Sigmoid colon (tissue), 7 donors: ENCODE results near the gene NOX3. TPM values are rescaled to one million over a fixed set of nuclear protein-coding genes. Genes with fewer than 3 reads are reported as not detected.
A peak's percentile ranks its signal among the peaks of the same experiment; 100 is the strongest.

Source experiments
- DNase-seq: peaks from one replicate; pipeline ENCODE4 v3.0.0-alpha.2; 2019
- H3K27ac ChIP-seq, 4 donors: fragments of 200-600 bp; sonication (generic); one replicate each; pipeline ENCODE4 v1.5.1; 2016 to 2019; ENCODE audit warnings: mild to moderate bottlenecking in 1 of 4
- H3K27me3 ChIP-seq, 3 donors: fragments of 200-600 bp; sonication (generic); one replicate each; pipeline ENCODE4 v1.5.1; 2019; ENCODE audit warnings: mild to moderate bottlenecking in 1 of 3
- H3K36me3 ChIP-seq, 4 donors: fragments of 200-600 bp; sonication (generic); one replicate each; pipeline ENCODE4 v1.5.1; 2016 to 2019
- H3K4me1 ChIP-seq, 4 donors: fragments of 200-600 bp; sonication (generic); one replicate each; pipeline ENCODE4 v1.5.1; 2017 to 2019
- H3K4me3 ChIP-seq, 4 donors: fragments of 200-600 bp; sonication (generic); one replicate each; pipeline ENCODE4 v1.5.1; 2017 to 2019; ENCODE audit warnings: mild to moderate bottlenecking in 2 of 4, moderate library complexity in 1 of 4
- H3K9me3 ChIP-seq, 4 donors: fragments of 200-600 bp in 3 of 4; sonication (generic) in 3 of 4; one replicate each; pipeline versions ENCODE4 v1.5.1 to v1.6.1; 2013 to 2019
- EP300 ChIP-seq, 4 donors: sonication (generic); formaldehyde crosslinking; IDR thresholded peaks; one replicate each; pipeline ENCODE4 v1.6.1; 2017; ENCODE audit warnings: antibody characterized with exemption in 4 of 4
- POLR2A ChIP-seq, 2 donors: fragments of 450-650 bp; IDR thresholded peaks; one replicate each; pipeline ENCODE4 v1.6.1; 2016; ENCODE audit warnings: antibody characterized with exemption in 2 of 2, mild to moderate bottlenecking in 2 of 2, moderate library complexity in 2 of 2
- POLR2AphosphoS5 ChIP-seq, 4 donors: sonication (generic); formaldehyde crosslinking; IDR thresholded peaks; one replicate each; pipeline ENCODE4 v1.6.1; 2017; ENCODE audit warnings: antibody characterized with exemption in 4 of 4
- WGBS, 2 donors: extraction: QIAGEN DNeasy Blood & Tissue Kit; methylation state at CpG; one replicate each; pipeline ENCODE4 v1.1.7; 2013; 5-methylcytosine and 5-hydroxymethylcytosine counted together
- intact Hi-C: fragments of 100-400 bp; cut with DNase I; formaldehyde crosslinking; loops from one replicate; pipeline ENCODE4 v1.15.1; 2023
- polyA plus RNA-seq, 3 donors: library from polyadenylated mRNA; stranded (reverse); fragments of 200-250 nt; gene quantifications; one replicate each; pipeline ENCODE4 v1.2.3, GENCODE V29; 2013
- total RNA-seq, 4 donors: library from RNA; depleted of rRNA; stranded (reverse); fragments of >200 nt; gene quantifications; one replicate each; pipeline ENCODE4 v1.1.0, GENCODE V29; 2016
- TF ChIP-seq, protein P1 (sequence below), 4 experiments: fragments of 450-650 bp in 3 of 4; fragments of 200-600 bp in 1 of 4; IDR thresholded peaks; one replicate each; pipeline ENCODE4 v1.5.1; 2016 to 2019; ENCODE audit warnings: antibody characterized with exemption in 4 of 4, mild to moderate bottlenecking in 3 of 4, moderate library complexity in 2 of 4
- donor health status: healthy with polysubstance abuse.
- donor health status: Bipolar disorder and iron deficiency.
- donor health status: healthy.

The NOX3 gene
- total and polyA plus RNA-seq, 7 donors = not detected

DNA sequence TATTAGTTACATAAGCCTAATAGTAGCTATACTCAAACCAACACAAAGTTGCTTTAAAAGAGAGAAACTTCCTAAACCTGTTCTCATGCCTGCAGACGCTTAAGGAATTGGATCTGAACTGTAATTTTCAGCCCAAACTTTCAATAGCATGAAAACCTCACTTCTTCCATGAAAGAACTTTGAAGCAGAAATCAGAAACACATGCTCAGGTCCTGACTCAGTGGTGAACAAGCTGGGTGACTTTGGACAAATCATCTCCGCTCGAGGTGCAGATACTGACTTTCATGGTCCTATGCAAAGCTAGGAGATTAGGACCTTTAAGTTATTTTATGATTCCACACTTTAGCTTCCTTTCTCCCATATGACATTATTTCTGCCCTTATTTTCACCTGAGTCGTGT is 36.5 kb downstream of the NOX3 start:
- Histone ChIP-seq H3K9me3 (no peaks in the 10 kb centered on the region), H3K27ac (no peak overlapping the region), H3K27me3 (no peaks in the 10 kb centered on the region), H3K4me1 (peaks cover 0 to 21% (median 17%) of the 10 kb centered on the region in 4 donors), H3K36me3 (no peaks in the 10 kb centered on the region), H3K4me3 (no peak overlapping the region)
- WGBS, 2 donors = 85 to 90% methylated on average over 4 of the region's 4 CpGs
- intact Hi-C loops = no loop called here
- TF ChIP-seq EP300 (IDR thresholded peaks at IDR 0.05) = no peak
- no peak for TF ChIP-seq POLR2AphosphoS5 (IDR thresholded peaks at IDR 0.05)
- TF ChIP-seq, protein P1, sequence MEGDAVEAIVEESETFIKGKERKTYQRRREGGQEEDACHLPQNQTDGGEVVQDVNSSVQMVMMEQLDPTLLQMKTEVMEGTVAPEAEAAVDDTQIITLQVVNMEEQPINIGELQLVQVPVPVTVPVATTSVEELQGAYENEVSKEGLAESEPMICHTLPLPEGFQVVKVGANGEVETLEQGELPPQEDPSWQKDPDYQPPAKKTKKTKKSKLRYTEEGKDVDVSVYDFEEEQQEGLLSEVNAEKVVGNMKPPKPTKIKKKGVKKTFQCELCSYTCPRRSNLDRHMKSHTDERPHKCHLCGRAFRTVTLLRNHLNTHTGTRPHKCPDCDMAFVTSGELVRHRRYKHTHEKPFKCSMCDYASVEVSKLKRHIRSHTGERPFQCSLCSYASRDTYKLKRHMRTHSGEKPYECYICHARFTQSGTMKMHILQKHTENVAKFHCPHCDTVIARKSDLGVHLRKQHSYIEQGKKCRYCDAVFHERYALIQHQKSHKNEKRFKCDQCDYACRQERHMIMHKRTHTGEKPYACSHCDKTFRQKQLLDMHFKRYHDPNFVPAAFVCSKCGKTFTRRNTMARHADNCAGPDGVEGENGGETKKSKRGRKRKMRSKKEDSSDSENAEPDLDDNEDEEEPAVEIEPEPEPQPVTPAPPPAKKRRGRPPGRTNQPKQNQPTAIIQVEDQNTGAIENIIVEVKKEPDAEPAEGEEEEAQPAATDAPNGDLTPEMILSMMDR (IDR thresholded peaks at IDR 0.05) = no peak
- no peak for TF ChIP-seq POLR2A (IDR thresholded peaks at IDR 0.05)
- no peak for DNase-seq

DNA sequence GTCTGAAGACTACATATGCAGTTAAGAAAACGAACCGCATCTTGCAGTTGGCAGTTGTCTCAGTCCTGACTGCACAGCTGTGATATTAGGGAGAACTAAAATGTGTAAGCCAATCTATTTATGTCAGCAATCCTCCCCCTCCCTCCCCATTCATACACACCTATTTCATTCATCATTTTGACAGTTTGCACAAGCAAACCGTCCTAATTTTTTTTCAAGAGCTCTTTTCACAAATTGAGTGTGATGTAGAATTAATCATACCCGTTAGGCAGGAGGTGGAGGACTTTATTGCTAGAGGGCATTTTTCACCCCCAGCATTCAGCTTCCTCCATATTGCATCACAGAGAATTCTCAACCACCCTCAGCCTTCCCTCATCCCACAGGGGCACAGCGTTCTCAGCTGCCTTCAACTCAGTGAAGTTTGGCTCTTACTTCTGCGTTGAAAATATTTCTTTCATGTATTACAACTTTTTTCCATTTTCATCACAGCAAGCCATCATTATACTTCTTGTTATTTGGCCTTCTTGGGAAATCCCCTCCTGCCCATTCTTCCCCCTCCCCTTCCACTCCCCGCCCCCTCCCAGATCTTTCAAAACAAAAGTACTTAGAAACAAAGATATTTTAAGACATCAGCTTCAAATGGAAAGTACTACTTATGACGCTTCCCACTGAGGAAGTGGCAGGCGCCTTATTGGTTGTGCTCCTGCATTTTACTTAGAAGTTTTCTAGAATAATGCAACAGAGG is 37.5 kb downstream of the NOX3 start:
- Histone ChIP-seq H3K27me3 (no peaks in the 10 kb centered on the region), H3K4me3 (peak overlapping the region in 2 of 4 donors; percentile 2 to 8), H3K36me3 (no peaks in the 10 kb centered on the region), H3K27ac (peak overlapping the region in 3 of 4 donors; percentile 11 to 59 (median 35)), H3K4me1 (peaks cover 0 to 21% (median 17%) of the 10 kb centered on the region in 4 donors), H3K9me3 (no peaks in the 10 kb centered on the region)
- WGBS, 2 donors = 27 to 68% methylated on average over 9 of the region's 9 CpGs
- intact Hi-C loops = no loop called here
- no peak for DNase-seq
- peak in 2 of 4 donors; percentile 3 for TF ChIP-seq POLR2AphosphoS5 (IDR thresholded peaks at IDR 0.05)
- TF ChIP-seq POLR2A (IDR thresholded peaks at IDR 0.05) = no peak

DNA sequence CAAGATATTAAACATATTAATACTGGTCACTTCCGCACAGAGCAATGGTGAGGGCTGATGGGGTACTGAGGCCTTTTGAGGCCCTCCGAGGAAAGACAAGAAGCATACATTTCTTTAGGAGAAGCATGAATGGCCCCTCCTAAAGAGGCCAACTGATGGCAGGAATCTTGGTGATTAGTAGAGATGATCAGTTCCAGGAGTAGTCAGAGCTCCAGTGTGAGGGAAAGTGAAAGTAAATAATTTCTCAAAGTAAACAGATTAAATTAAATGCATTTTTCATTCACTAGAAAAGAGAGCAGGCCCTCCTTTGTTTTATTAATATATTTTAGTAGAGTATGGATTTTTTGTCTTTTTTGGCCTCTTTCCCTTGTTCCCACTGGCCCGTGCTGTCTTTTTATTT is 38.2 kb downstream of the NOX3 start:
- H3K36me3 ChIP-seq = no peaks in the 10 kb centered on the region
- H3K27ac ChIP-seq = peak overlapping the region in 1 of 4 donors; percentile 59
- H3K27me3 ChIP-seq = no peaks in the 10 kb centered on the region
- intact Hi-C loops = no loop called here
- no peak for DNase-seq
- H3K9me3 ChIP-seq = no peaks in the 10 kb centered on the region
- 80 to 82% methylated on average over 3 of the region's 3 CpGs for whole genome bisulfite sequencing, 2 donors
- no peak overlapping the region for H3K4me3 ChIP-seq
- H3K4me1 ChIP-seq = peaks cover 0 to 21% (median 17%) of the 10 kb centered on the region in 4 donors
- TF ChIP-seq EP300 (IDR thresholded peaks at IDR 0.05) (no peak), POLR2AphosphoS5 (IDR thresholded peaks at IDR 0.05) (no peak), POLR2A (IDR thresholded peaks at IDR 0.05) (no peak)
- TF ChIP-seq, protein P1 (IDR thresholded peaks at IDR 0.05) = no peak

DNA sequence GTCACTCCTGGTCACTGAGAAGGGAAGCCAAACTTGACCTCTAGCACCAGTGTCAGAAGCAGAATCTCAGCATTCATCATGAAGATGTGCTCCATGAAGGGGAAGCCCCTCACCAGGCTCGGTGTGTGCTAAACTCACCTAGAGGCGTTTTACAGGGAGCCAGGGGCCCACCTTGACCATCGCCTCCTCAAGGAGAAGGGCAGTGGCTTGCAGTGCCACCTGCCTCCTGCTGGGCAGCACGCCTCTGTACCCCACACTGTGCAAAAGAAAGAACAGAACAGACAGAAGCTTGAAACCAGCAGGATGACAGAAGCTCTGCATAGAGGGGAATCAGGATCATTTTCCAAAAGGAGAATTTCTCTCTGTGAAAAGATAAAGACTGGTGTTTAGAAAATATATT is 39.7 kb downstream of the NOX3 start:
- intact Hi-C loops = no loop called here
- WGBS, 2 donors = 90 to 92% methylated on average over 4 of the region's 4 CpGs
- Histone ChIP-seq H3K27ac (no peak overlapping the region), H3K36me3 (no peaks in the 10 kb centered on the region), H3K4me1 (peaks cover 0 to 21% (median 17%) of the 10 kb centered on the region in 4 donors), H3K4me3 (no peak overlapping the region), H3K9me3 (no peaks in the 10 kb centered on the region), H3K27me3 (no peaks in the 10 kb centered on the region)
- DNase-seq = no peak
- TF ChIP-seq POLR2AphosphoS5 (IDR thresholded peaks at IDR 0.05) (no peak), EP300 (IDR thresholded peaks at IDR 0.05) (no peak), POLR2A (IDR thresholded peaks at IDR 0.05) (no peak)
- TF ChIP-seq, protein P1 (IDR thresholded peaks at IDR 0.05) = no peak

DNA sequence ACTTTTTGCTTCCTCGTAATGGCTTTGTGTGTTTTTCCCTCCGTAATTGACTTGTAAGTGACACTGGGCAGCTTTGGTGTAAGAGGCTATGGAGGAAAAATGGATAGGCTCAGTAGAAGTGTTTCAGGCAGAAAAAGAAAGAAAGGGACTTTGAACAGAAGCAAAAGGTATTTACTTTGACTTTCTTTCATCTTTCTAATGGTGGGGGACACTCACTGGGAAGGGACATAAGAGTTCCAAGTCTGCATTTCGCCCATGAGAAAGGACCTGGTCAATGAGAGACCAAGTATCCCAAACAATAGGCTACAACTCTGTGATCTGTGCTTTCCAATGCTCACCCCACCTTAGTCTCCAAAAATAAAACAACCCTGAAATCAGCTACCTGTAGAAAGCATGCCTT is 41.6 kb downstream of the NOX3 start:
- no peaks in the 10 kb centered on the region for H3K27me3 ChIP-seq
- H3K9me3 ChIP-seq = no peaks in the 10 kb centered on the region
- H3K36me3 ChIP-seq = no peaks in the 10 kb centered on the region
- 81 to 82% methylated on average over 3 of the region's 3 CpGs for WGBS, 2 donors
- H3K27ac ChIP-seq = no peak overlapping the region
- no peak for TF ChIP-seq EP300 (IDR thresholded peaks at IDR 0.05)
- TF ChIP-seq, protein P1 (IDR thresholded peaks at IDR 0.05) = no peak
- no peak for TF ChIP-seq POLR2AphosphoS5 (IDR thresholded peaks at IDR 0.05)
- TF ChIP-seq POLR2A (IDR thresholded peaks at IDR 0.05) = no peak
- DNase-seq = no peak
- peaks cover 0 to 18% (median 17%) of the 10 kb centered on the region in 4 donors for H3K4me1 ChIP-seq
- intact Hi-C loops = no loop called here
- no peak overlapping the region for H3K4me3 ChIP-seq
